Measurements from ENCODE around the gene TERT.
"Not testable (repeated sequence)": the region's sequence is repeated elsewhere in the genome, so short reads cannot be mapped to it uniquely, and the experiment has no call there.

- not testable (repeated sequence) for TF ChIP-seq EZH2 (IDR thresholded peaks at IDR 0.05; ENCODE audit: borderline replicate concordance); CTCF (IDR thresholded peaks at IDR 0.05; ENCODE audit: poor library complexity); EZH2phosphoT487 (IDR thresholded peaks at IDR 0.05; ENCODE audit: low read depth, severe bottlenecking, unreplicated experiment)
Measured at GRCh38 chr5:1282993-1283728, 11.7 kb downstream of the TERT start.

Measured in hepatocyte (in vitro differentiated cells).